ENCODE results near the gene TOMM7.

The TOMM7 gene

GRCh38 chr7:22864855-22865601, 42.4 kb upstream of the TOMM7 start:
- FAIRE-seq (no peak), DNase-seq (ENCODE audit: insufficient read length, low spot score) (no peak)
- TF ChIP-seq CTCF (IDR thresholded peaks at IDR 0.05; ENCODE audit: insufficient read depth, missing control alignments): no peak

GRCh38 chr7:22864301-22864700, 41.7 kb upstream of the TOMM7 start:
- TF ChIP-seq CTCF (IDR thresholded peaks at IDR 0.05; ENCODE audit: insufficient read depth, missing control alignments): no peak
- FAIRE-seq (no peak), DNase-seq (ENCODE audit: insufficient read length, low spot score) (no peak)

GRCh38 chr7:22863156-22863899, 40.7 kb upstream of the TOMM7 start:
- no peak for TF ChIP-seq CTCF (IDR thresholded peaks at IDR 0.05; ENCODE audit: insufficient read depth, missing control alignments)
- DNase-seq (ENCODE audit: insufficient read length, low spot score) (no peak), FAIRE-seq (no peak)

- DNase-seq (ENCODE audit: insufficient read length, low spot score): no peak
- FAIRE-seq: no peak
- TF ChIP-seq CTCF (IDR thresholded peaks at IDR 0.05; ENCODE audit: insufficient read depth, missing control alignments): no peak
Observed at GRCh38 chr7:22861576-22861975, 38.9 kb upstream of the TOMM7 start.

- peak; percentile 42 for TF ChIP-seq CTCF (IDR thresholded peaks at IDR 0.05; ENCODE audit: insufficient read depth, missing control alignments)
- no peak for FAIRE-seq
- no peak for DNase-seq (ENCODE audit: insufficient read length, low spot score)
Observed at GRCh38 chr7:22860784-22861482, 38.3 kb upstream of the TOMM7 start.

GRCh38 chr7:22860337-22860736, 37.7 kb upstream of the TOMM7 start:
- no peak for FAIRE-seq
- no peak for TF ChIP-seq CTCF (IDR thresholded peaks at IDR 0.05; ENCODE audit: insufficient read depth, missing control alignments)
- no peak for DNase-seq (ENCODE audit: insufficient read length, low spot score)
